T follicular helper cell (primary cell): ENCODE measurements around the gene KLB.

ENCODE experiments used
- DNase-seq: peaks from one replicate; pipeline ENCODE4 v3.0.0-alpha.2; 2020; ENCODE audit warnings: low read depth

The KLB gene

DNA sequence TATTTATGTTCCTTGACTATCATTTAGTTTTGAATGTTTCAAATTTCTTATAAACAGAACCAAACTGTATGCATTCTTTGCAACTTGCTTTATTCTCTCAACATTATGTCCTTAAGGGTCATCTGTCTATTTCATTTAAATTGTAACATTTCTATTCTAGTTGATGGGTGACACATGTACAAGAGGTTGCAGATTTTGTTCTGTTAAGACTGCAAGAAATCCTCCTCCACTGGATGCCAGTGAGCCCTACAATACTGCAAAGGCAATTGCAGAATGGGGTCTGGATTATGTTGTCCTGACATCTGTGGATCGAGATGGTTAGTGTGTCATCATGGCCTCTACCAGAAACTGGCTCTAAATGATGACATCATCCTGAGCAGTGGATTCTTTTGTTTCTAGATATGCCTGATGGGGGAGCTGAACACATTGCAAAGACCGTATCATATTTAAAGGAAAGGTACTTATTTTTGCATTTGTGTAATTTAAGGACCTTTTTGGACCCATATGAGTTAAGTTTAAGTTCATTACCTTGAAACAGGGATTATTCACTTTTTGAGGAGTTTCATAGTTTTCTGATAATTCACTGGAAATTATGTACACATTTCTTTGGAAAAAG, 58.3 kb downstream of the KLB start:
- no peak for DNase-seq

DNA sequence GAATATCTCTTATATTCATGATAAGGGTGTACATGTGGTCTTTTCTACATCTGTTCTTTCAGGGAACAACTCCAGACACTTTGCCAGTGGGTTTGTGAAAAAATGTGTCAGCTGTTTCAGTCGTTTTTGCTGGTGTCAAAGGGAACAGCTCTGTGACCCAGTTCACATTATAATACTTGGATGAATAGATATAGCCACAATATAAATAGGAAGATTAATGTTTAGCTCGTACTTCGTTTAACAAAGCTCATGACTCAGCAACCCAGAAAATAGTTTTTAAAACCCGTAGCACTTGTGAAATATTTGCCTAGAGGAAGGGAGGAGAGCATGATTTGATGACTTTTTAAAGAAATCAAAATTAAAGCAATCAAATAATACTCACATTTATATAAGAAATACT, 60.0 kb downstream of the KLB start:
- no peak for DNase-seq

DNA sequence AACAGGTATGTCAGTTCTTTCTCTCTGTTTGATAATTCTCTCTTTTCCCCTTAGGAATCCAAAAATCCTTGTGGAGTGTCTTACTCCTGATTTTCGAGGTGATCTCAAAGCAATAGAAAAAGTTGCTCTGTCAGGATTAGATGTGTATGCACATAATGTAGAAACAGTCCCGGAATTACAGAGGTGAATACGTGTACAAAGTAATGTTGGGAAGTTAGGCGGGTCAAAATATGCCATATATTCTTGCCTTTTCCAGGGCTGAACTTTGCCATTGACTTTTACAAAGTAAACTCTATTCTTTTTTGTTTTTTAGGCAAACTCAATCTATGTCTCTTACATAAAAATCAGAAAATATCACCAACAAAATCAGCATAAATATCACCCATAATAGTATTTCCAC, 60.7 kb downstream of the KLB start:
- no peak for DNase-seq

DNA sequence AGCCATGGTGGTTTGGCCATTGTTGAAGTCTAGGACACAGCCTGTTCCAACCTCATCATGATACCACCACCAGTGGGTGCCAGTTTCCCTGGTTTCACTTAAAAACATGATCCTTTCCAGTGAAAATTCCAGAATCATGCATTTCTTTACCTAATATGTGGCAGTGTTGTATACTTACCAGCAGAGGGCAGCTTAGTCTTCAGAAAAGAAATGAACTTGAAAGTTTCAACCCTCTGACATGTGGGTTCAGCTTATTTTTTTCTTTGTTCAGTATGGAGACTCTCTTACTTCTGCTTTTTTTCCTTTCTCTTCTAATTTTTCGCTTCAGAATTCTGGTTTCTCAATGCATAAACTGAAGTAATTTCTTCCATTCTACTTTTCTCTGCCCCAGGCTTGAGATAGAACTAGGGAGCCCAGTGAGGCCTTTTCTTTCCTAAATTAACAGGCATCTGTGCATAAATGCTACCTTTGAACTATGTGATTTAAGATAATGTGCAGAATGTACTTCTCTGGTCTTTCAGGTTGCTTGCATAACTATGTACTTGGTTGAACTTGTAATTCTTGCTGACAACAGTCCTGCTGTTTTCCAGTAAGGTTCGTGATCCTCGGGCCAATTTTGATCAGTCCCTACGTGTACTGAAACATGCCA, 62.8 kb downstream of the KLB start:
- DNase-seq, result no peak

DNA sequence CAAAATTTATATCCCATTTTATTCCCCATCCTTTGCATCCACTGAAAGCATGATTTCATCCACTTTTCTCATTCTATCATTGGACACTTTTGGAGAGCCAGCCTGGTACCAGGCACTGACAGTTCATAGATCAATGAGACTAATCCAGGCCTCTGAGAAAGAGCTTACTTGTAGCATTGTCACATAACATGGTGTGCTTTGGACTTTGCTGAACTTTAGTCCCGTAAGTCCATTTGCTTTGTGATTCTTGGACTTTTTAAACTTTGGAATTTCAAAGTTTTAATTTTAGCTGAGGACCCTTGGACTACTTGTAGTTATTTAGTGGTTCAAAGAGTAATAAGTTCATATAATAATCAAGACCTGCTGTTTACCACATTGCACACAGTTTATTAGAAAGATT, 63.7 kb downstream of the KLB start:
- no peak for DNase-seq

DNA sequence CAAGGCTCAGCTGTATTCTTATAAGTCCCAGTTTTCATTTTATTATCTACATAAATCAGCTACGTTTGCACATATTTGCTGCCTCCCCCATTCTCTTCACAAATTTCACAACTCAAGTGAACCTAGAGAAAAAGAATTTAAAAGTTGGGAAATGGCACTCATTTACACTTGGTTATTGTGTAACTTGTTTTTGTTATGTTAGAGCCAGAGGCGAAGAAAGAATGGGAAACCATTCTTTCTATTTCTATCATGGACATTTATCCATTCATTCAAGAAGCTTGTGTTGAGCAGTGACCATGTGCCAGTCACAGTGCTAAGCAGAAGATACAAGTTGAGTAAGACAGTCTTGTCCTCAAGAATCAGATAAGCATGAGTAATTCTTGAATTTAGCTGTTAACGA, 65.7 kb downstream of the KLB start:
- DNase-seq, result no peak

DNA sequence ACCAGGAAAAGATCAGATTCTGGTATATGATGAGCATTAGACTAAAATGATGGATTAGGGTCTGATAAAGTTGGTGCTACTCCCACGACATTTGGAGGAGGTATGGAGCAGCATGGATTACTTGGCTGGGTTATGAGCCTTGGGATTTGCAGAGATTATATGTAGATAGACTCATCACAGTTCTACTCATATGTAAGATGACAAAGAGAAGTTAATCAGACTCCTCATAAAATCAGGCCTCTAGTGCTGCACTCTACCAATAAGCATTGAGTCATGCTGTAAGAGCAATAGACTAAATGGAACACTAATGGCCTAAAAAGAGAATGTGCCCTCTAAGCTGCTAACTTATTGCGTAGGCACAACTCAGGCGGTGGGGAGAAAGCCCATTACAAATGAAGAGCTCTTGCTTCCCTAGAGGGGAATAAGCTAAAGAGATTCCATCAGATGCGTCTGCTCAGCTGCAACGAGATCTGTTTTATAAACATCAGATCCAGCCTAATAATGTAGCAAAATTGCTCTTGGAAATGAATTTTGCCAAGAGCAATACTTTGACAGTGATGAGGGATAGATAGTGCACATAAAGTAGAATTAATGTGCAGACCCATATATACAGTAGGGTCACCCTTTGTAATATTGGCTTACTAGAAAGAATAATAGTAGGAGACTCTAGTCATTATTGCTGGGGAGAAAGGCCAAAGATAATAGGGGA, 69.6 kb downstream of the KLB start:
- no peak for DNase-seq

DNA sequence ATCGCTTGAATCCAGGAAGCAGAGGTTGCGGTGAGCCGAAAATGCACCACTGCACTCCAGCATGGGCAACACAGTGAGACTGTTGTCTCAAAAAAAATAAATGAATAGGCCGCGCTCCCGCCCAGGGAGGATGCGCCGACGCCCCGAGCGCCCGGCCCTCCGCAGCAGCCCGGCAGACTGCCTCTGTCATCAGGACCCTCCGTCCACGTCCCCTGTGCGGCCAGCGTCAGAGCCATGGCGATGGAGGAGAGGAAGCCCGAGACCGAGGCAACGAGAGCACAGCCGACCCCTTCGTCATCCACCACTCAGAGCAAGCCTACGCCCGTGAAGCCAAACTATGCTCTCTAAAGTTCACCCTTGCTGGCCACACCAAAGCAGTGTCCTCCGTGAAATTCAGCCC, 73.5 kb downstream of the KLB start:
- no peak for DNase-seq

DNA sequence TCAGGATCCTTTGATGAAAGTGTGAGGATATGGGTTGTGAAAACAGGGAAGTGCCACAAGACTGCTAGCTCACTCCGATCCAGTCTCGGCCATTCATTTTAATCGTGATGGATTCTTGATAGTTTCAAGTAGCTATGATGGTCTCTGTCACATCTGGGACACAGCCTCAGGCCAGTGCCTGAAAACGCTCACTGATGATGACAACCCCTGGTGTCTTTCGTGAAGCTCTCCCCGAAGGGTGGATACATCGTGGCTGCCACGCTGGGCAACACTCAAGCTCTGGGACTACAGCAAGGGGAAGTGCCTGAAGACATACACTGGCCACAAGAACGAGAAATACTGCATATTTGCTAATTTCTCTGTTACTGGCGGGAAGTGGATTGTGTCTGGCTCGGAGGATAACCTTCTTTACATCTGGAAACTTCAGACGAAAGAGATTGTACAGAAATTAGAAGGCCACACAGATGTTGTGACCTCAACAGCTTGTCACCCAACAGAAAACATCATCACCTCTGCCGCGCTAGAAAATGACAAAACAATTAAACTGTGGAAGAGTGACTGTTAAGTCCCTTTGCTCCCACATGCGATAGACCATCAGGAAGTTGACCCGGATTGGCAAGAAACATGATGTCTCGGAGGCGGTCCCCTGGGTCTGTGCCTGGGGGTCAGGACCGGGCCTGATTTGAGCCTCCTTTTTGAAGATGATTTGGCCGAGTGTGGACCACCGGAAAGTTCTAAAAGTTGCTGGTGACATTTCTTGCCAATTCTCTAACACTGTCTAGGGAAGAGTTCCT, 74.4 kb downstream of the KLB start:
- no peak for DNase-seq

DNA sequence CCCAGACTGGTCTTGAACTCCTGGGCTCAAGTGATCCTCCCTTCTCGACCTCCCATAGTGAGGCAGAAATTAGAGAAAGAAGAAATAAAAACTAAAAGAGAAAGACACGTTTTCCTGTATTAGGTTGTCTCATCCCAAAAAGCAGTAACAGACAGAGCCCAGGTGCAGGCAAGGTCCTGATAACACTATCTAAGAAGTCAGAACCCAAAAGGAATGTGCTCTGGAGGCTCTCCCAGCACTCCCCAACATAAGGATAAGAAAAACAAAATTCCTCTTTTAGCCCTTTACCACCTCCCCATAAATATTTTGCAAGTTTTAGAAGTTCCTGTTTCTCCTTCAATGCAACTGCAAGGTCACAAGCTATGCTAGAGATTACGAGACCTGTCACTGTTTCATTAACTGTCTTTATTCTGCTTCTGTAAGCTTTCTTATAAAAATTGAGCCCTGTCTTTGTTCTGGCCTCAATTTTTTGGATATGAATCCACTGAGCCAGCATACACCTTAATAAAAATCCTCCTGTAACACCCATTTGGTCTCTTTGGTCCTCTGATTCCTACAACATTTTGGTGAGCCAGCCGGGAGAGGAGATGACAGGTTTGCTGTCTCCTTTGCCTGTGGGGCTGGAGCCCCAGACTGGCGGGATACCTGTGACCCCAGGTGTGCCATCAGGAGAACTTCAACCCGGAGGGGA, 78.0 kb downstream of the KLB start:
- DNase-seq, result no peak

DNA sequence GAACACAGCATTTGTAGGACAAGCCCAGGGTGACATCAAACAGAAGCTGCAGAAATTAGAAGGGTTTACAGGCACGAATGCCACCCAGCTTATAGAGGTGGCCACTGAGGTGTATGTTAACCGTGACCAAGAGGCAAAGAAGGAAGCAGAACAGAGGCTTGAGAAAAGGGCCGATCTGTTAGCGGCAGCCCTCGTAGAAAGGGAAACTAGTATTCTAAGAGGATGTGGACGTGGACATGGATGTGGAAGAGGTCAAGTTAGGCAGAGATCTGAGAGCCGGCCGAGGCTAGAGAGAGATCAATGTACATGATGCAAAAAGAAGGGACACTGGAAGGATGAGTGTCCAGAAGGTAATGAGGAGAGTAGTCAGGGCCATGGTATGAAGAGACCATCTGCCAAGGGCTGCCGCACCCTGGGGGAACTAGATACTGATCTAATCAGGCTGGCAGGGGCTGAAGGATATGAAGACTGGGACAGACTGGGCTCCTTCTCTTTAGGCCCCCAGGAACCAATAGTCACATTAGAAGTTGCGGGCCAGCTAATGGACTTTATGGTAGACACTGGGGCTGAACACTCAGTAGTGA, 79.6 kb downstream of the KLB start:
- DNase-seq, result no peak

DNA sequence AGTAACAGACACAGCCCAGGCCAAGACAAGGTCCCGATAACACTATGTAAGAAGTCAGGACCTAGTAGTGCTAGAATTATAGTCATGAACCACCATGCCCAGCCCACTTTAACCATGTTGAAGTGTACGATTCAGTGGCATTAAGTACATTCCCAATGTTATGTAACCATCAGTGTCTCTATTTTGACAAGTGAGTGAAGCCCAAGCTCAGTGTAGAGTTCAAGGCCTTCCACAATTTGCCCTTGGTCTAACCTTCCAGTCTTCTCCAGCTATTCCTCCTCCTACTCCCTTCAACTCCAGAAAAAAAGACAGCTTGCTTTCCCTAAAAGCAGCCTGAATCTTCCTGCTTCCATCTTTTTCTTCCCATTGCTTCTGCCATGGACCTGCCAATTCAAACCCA, 83.6 kb downstream of the KLB start:
- DNase-seq, result no peak

DNA sequence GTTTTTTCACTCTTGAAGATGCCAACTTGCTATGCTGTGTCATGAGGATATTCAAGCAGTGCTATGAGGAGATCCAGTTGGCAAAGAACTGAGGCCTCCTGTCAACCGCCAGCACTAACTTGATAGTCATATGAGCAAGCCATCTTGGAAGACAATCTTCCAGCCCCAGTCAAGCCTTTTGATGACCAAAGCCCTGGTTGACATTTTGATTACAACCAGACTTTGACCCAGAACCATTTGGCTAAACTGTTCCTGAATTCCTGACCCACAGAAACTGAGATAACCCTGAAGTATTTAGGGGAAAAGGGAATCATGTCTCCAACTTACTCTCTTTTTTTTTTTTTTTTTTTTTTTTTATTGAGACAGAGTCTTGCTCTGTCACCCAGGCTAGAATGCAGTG, 87.6 kb downstream of the KLB start:
- no peak for DNase-seq

DNA sequence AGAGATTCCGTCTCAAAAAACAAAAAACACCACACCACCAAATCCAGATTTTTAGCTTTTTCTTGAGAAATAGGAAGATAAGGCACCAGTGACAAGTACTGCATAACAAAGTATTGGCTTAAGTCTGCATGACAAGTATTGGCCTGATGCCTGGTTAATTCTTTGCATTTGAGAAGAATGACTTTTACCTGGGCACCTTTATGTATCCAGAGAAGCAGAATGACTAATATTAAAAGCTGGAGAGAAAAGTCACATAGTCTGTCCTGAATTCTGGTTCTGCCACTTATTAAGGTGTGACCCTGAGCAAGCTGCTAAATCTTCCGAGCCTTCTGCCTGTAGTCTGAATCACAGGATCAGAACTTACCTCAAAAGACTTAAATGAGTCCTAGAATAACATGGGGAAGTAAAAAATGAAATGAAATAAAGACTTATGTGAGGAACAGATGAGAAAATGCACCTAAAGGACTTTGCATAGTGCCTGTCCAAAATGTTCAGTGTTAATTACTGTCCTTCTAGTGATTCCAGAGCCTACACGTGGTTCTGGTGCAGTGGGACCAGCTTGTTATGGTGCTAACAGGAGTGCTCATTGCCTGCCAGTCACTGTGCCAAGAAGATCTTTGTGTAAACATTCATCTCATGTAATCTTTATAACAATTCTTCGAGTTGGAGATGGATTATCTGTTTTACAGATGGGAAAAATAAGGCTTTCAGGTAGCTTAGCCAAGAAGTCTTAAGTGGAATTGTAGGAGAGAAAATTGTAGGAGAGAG, 88.9 kb downstream of the KLB start:
- DNase-seq, result no peak

DNA sequence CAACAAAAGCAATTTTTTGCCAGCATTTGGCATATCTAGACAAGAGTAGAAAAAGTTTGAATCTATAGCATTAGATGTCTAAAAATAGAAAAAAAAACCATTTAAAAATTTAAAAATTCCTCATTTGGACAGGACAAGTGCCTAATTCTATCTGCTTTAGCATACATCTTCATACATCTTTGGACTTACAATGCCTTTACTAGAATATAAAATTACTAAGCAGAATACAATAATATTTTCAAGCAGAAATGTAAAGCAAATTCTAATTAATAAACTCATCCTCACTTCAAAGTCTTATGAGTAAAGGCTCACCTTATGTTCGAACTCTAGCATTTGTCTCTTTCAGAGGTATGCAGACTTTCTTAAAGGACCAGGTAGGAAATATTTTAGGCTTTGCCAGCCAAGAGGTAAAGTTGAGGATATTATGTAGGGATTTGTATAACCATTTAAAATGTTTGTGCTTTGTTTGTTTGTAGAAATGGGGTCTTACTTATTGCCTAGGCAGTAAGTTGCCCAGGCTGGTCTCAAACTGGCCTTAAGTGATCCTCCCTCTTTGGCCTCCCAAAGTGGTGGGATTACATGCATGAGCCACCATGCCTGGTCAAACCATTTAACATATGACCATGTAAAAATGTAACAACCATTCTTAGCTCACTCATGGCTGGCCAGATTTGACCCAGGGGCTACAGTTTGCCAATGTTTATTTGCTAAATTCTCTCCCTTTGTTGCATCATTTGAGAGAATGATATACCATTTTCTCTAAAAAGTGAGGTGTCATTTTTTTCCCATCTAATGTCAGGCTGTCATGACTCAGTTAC, 91.4 kb downstream of the KLB start:
- no peak for DNase-seq

DNA sequence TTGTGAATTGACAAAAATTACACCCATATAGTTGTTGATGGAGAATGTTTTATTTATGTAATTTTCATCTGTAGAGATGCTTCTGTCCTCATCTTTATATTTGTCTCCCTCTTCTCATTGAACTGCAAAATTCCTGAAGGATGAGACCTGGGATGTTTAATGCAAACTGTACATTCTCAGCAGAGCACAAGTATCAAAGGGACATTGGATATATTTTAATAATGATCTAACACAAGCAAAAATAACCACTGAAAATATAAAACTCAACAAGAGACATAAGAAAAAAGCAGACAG, 91.9 kb downstream of the KLB start:
- no peak for DNase-seq
